ENCODE data around the gene SYTL1.

The SYTL1 gene

DNA sequence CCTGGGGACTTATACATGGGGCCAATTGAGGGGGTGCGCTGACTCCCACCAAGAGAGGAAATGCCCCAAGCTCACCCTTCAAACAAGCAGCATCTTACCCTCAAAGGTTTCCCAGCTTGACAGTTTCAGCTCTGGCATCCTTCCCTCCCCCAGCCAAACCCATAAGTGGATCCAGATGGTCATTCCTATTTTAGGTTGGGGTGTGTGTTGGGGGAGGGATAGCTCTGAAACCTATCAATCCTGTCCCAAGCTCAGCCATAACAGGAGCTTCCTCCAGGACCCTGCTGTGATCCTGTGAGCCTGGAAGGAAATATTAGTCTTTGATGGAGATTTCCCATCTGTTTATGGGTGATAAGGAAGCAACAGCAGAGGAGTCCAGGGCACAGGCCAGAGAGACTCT, 23.2 kb upstream of the SYTL1 start:
- no peak for DNase-seq

DNA sequence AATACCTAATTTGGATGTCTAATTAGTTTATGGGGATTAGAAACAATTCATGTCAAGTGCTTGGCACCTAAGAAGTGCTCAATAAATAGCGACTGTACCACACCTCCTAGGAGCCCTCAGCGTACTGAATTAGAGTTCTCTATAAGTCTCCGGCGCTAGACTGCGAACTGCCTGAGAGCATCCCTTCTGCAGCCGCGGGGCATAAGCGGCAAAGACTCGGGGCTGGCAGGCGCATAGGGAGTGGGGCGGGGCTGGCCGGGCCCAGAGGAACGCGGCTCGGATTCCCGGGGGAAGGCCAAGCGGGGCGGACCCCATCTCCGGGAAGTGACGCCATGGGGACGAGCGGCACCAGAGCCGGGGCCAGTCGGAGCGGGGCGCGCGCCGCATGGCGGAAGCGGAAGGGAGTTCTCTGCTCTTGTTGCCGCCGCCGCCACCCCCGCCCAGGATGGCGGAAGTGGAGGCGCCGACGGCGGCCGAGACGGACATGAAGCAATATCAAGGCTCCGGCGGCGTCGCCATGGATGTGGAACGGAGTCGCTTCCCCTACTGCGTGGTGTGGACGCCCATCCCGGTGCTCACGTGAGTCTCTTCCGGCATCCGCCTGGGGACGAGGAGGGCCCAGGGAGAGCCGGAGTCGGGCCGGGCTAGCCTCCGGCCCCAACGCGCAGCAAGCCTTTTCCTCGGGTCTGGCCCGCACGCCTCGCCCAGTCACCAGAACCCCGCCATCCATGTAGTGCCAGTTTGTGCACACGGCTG, 19.8 kb upstream of the SYTL1 start, which contains the start of gene TMEM222:
TMEM222 (plus strand) TSS at position 351 of the 756 bp plus-strand sequence; CDS start at position 386, 35 bp downstream.
- peak; percentile 98 for DNase-seq

DNA sequence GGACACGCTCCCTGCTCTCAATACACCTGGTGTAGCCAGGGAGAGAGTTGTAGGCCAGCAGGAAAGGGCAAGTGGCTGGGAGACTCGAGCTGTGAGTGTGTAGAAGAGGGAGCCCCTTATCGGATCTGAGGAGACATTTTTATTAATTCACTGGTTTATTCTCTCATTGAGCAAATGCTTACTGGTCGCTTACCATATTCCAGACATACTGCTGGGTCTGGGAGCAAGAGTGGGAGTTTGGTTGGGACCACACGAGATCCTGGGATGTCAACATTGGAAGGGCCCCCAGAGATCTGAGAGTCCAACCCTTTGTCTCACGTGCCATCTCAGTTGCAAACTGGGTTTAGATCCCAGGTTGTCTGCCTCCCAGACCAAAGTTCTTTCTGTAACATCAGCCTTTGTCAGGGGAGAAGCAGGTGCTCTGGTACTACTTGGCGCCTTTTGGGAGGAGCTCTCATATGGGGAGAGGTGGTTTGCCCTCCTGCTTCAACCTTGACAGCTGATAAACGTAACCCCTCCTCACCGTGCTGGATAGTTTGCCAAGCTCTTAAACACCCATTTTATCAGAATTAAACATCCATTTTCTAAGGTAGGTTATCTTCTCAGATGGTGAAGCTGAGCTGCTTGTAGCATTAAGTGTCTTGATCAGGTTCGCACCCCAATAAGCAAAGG, 19.1 kb upstream of the SYTL1 start:
- no peak for DNase-seq

DNA sequence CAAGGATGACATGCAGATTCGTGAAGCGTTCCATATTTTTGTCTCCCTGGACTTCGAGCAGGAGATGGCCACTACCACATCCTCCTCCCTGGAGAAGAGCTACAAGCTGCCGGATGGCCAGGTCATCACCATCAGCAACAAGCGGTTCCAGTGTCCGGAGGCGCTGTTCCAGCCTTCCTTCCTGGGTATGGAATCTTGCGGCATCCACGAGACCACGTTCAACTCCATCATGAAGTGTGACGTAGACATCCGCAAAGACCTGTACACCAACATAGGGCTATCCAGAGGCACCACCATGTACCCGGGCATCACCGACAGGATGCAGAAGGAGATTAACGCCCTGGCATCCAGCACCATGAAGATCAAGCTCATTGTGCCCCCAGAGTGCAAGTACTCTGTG, 16.5 kb upstream of the SYTL1 start:
- DNase-seq = no peak

DNA sequence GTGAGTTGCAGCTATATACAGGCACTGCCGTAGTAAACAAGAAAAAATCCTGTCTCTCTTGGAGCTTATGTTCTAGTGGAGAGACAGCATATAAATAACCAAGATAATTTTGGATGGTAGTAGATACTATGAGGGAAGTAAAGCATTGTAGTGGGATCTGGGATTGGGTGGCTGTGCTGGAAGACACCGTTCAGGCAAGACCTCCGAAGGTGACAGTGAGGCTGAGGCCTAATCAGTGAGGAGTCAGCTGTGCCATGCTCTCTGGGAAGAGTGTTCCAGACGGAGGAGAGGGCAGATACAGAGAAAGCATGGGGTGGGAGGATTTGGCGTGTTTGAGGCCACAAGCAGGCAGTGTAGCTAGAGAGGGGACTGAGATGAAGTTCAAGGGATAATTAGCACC, 13.9 kb upstream of the SYTL1 start:
- DNase-seq = no peak

DNA sequence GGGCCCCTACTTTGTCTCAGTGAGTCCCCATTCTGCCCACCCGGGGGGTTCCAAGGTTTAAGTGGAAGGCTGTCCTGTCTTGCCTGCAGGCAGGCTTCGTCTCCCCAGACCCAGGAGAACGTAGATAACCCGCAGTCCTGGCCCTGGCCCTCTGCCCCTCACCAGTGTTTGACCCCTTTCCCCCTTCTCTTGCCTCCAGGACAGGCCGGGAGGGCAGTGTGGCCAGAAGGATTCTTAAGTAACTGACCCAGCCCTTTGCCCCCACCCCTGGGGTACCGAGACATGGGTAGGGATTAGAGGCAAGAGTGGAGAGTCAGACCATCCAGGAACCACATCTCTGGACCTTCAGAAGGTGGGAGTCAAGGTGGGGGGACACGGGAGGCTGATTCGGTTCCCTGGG, 11.0 kb upstream of the SYTL1 start:
- no peak for DNase-seq

DNA sequence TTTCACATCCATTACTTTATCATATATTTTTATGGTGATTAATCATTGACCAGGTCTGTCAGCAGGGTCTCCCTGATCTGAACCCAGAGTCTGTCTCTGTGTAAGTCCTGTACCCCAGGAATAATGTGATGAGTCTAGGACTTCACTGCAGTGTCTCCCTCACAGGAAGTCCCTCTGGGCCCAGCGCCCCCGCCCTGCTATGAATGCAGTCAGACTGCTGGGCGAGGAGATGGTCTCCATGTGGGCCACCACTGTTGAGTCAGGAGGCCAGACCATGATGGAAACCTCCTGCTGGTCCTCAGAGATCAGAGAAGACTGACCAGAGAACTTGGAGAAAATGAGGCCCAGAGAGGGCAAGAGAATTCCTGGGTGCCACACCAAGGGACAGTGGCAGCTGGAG, 10.4 kb upstream of the SYTL1 start:
- DNase-seq = no peak

DNA sequence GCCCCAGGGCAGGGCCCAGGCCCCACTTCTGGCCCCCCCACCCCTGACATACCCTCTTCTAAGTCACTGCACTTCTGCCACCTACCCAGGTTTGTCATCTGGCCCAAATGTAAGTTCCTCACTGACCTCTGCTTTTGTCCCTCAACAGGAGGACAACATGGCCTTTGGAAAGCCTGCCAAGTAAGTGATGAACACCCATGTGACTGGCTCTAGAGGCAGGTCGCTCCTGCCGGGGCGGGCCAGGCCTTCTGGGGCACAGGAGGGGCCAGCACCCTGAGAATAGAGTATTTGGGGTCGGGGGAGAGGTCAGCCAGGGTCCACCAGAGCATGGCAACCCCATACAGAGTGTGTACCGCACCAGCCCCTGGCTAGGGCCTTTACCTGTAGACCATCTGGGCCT, 9.9 kb upstream of the SYTL1 start:
- DNase-seq = no peak

DNA sequence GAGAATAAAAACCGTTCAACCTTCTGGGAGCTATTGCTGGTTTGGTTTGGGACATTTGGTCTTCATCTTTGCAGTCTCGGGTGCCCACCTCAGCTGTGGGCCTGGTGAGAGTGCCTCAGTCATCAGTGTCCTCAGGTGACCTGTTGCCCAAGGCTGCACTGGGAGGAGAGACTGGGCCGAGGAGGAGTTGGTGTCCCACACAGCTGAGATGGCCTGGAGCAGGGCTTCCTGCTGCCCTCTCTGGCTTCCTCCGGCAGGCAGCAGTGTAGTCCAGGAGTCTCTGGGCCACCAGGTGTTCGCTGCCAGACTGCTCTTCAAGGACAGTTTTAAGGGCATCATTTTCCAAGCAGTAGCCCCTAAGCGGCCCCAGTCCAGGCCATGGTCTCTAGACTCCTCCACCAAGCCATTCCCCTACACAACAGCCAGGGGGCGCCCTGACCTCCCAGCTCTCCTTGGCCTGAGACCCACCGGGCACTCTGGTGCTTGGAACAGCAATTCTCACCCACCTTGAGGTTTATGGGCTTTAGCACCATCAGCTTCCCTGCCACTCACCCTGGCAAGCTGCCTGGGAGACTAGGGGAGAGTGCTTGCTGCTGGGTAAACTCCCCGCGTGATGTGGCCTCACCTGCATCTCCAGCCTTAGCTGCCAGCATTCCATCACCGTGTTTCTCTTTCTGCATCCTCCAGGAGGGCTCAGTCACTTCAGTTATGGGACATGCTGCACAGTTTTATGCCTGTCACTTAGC, 9.1 kb upstream of the SYTL1 start:
- DNase-seq = peak; percentile 66

DNA sequence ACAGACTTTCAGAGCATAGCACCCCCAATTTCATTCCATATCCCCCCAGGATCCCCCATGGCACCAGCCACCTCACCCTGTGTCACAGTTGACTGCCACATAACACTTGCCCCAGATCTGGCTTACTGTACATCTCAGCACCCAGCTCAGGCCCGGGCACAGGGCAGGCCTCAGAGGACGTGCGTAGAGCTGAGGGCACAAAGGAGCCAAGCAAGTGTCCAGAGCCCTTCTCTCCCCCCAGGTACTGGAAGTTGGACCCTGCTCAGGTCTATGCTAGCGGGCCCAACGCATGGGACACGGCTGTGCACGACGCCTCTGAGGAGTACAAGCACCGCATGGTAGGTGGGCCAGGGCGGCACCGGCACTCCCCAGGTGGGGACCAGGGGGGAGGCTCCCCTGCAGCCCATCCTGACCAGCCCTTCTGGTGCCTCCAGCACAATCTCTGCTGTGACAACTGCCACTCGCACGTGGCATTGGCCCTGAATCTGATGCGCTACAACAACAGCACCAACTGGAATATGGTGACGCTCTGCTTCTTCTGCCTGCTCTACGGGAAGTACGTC, 8.0 kb upstream of the SYTL1 start:
- DNase-seq = no peak

DNA sequence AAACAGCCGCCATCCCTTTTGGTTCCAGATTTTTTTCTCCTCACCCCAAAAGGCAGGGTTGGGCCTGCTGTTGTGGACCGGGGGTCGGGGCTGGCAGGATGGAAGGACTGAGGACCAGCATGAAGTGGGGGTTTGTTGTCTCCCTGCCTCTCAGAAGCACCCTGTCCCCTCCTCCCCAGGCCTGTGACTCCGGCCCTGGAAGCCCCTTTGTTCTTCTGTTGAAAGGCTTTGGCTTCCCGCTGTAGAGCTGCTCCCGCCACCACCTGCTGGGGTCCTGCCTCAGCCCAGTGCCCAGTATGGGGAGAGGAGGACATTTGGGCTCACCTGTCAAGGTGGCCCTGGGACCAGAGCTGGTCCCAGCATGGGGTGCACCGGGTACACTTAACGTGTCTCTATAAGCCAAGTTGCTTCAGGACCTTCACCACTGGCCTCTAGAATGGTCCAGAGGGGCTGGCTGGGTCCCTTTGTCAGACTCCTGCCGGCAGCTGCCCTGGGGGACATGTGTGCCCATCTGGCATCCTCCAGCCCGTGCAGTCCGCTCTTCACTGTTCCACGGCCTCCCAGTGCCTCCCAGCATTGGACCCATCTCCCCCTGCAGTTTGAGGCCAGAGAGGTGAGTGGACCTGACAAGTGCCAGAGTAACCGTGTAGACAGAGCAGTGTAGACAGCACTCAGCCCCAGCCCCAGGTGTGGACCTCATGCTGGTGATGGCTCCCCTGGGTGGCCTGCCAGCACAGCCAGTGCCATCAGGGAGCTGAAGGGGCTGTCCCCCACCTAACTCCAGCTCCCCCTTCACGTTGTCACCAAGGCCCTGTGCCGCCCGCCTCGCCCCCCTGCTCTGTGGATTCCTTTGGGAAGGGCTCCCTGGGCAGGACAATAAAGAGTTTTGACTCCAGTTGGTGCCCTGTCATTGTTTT, 6.1 kb upstream of the SYTL1 start:
- no peak for DNase-seq

DNA sequence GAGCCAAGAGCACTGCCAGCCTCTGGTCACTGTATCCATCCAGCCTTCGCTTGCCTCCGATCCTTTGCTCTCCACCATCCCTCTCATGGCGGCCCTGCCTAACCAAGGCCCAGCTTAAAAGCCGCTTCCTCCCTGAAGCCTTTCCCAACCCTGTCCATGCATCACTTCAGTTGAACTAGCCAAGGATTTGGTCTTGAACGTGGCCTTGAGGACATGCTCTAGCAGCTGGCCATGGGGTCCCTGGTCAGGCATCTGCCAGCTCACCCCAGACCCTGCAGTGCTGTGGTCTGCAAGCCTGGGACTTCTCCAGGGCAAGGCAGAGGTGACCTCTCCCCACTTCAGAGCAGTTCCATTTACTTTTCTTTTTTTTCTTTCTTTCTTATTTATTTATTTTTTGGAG, 5.1 kb upstream of the SYTL1 start:
- DNase-seq = no peak

DNA sequence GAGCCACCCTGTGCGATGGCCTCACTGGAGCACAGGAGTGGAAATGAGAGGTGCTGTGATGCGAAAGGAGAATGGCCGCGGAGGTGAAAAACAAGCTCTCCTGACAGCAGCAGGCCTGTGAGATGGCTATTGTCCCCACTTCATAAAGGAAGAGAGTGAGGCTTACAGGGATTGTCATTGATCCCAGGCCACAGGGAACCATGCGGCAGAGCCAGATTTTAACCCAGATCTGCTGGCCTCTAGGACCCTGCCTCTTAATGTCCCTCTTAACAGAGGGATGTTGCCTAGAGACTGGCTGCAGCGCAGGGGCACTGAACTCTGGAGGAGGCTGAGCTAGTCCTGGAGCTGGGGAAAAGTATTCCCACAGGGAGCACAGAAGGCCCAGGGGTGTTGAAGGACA, 3.1 kb upstream of the SYTL1 start:
- no peak for DNase-seq

DNA sequence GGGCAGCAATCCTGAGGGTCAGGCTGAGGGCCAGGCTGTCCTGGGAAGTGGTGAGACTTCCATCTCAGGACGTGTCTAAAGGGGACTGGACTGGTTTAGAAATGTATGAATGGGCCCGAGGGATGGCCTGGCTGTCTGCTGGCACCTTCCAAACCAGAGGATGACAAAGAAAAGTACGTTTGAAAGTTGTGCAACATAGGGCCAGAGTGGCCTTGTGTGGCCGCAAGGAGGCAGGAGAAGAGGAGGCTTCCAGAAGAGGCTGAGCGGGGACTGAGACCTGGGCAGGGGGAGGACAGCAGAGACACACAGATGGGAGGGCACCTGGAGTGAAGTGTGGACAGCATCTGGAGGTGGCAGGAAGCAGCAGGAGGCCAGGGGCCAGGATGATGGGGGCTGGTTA, 2.6 kb upstream of the SYTL1 start:
- no peak for DNase-seq

DNA sequence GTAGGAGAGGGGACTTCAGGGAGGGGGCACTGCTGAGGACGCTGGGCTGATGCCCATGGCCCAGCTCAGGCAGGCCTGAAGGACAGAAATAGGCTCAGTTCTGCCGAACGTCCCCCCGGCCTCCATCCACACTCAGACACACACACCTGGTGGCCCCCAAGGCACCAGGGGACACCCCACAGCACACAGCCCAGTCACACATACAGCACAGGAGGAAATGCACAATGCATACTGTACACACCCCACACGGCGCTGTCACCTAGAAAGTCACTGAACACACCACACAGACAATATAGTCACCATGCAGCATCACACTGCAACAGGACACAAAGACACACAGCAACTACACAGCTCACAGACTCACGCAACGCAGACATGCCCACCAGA, 562 bp downstream of the SYTL1 start:
- DNase-seq = peak; percentile 62

DNA sequence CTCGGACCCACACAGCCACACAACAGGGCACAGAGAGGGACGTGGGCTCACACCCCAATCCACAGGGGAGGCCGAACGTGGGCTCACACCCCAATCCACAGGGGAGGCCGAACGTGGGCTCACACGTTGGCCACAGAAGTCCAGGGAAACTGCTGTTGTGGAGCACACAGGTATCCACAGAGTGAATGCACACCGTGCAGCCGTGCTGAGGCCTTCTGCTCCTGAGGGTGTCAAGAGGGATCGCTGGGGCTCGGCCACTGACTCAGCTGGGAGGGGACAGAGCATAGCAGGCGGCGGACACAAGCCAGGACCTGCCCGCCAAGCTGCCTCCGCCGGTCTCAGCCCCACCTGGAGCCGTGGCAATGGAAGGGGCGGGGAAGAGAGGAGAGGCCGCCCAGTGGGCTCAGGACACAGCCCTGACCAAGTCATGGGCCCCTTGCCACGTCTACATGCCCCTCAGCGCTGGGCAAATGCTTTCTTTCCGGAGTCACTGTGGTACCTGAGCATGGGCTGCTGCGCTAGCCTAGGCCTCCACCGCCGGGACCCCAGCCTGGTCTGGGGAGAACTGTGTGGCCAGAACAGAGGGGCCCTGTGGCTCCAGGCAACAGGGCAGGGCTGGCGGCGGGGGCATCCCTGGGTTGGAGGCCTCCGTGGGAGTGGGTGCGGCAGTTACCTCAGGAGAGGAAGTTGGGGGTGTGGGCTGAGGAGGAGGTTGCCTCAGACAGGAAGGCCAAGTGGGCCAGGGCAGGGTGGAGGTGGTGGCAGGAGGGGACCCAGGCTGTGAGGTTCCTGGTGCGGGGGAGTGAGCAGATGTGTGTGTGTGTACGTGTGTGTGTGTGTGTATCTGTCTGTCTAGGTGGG, 1.2 kb downstream of the SYTL1 start:
- DNase-seq = peak; percentile 65

DNA sequence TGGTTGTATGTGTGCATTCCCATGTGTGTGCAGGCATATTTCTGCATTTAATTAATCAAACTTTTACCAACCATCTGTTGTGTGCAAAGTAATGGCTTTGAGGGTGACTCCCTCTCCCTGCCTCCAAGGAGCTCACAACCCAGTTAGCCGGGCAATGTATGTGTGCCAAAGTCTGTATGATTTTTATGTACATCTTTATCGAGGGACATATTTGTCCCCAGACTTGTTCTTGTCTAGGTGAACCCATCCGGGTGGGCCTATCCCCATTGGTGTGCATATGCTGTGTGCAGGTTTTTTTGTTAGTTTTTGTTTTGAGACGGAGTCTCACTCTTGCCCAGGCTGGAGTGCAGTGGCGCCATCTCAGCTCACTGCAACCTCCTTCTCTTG, 1.8 kb downstream of the SYTL1 start:
- DNase-seq = no peak

DNA sequence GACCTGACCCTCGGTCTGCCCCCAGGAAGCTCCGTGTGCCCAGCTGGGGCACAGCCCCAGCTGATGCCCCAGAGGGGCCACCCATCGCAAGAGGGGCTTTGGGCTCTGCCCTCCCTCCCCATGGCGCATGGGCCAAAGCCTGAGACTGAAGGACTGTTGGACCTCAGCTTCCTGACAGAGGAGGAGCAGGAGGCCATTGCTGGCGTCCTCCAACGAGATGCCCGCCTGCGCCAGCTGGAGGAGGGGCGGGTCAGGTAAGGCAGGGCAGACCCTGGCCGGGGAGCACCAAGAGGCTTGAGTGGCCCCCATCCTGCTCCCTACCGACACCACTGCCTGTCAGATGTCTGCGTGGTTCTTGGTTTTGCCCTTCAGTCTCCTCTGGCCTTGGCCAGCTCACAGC, 3.5 kb downstream of the SYTL1 start:
- no peak for DNase-seq

DNA sequence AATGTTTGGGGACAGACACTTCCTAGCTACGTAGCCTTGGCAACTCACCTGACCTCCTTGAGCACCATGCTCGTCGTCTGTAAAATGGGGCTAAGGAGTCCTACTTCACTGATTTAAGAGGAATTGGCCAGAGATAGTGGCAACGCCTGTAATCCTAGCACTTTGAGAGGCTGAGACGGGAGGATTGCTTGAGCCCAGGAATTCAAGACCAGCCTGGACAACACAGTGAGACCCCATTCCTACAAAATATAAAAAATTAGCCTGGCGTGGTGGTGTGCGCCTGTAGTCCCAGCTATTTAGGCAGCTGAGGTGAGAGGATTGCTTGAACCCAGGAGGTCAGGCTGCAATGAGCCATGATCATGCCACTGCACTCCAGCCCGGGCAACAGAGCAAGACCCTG, 4.5 kb downstream of the SYTL1 start:
- no peak for DNase-seq

DNA sequence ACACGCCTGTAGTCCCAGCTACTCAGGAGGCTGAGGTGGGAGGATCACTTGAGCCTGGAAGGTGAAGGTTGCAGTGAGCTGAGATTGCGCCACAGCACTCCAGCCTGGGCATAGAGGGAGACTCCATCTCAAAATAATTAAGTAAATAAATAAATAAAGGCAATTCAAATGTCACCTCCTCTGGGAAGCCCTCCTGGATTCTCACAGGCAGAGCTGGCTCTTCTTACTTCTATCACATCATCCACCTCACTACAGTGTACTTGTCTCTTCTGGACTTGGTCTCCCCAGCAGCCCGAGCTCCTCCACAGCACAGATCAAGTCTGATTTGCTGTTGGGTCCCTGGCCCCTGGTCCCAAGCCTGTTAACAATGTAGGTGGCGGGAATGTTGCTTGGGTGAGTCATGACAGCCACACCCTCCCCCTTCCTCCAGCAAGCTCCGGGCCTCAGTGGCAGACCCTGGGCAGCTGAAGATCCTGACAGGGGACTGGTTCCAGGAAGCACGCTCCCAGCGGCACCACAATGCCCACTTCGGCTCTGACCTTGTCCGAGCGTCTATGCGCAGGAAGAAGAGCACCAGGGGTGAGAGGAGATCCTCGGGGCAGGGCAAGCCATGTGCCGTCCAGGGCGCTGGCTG, 5.3 kb downstream of the SYTL1 start:
- DNase-seq = no peak
